ENCODE measurements around the gene SYT15. TPM values are rescaled to one million over a fixed set of nuclear protein-coding genes. Genes with fewer than 3 reads are reported as not detected.

SYT15 gene
- total RNA-seq, 2 experiments from 2014 or later: 1.1 to 1.4 TPM

DNA sequence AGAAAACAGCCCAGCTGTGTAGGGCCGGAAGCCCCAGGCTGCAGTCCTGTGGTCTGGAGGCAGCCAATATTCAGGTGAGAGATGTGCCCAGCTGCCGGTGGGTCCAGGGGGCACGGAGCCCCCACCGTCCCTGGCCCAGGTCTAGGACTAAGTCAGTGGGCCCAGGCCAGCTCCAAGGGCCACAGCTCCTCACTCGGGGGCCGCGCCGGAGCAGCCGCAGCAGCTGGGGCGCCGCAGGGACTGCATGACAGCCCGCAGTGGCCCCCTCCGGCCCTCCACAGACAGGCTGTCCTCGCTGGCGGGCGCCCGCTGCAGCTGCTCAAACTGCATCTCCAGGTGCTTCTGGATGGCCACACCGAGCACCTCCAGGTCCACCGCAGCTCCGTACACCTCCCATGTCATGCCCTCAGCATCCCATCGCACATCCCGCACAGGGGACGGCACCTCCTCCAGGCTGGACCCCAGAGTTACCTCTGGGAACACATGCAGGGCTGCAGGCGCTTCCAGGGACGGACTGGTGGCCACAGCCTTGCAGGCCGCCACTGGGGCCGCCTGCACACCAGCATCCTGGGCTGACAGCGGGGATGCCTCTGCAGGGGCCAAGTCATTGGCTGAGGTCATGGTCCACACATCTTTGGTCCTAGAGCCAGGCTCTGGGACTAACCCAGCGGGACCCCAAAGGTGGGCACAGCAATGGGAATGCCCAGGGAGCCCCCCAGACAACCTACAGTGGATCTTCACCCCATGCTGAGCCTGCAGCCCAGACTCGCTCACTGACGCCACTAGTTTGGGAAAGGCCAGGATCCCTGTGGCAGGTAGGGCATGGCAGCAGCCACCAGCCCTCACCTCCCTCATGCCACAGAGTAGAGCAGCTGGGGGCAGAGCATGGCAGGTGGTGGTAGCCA is 29.5 kb upstream of the SYT15 start:
- DNase-seq (no peak), ATAC-seq (ENCODE audit: low read depth) (no peak)
- Mint-ChIP-seq H3K36me3 (no peaks in the 10 kb centered on the region), H3K4me1 (no peaks in the 10 kb centered on the region), H3K27me3 (peaks cover 1% of the 10 kb centered on the region), H3K9me3 (no peaks in the 10 kb centered on the region), H3K27ac (no peak overlapping the region), H3K4me3 (no peak overlapping the region)
- POLR2A ChIA-PET: no interaction called here

- Mint-ChIP-seq H3K27ac (no peak overlapping the region), H3K36me3 (no peaks in the 10 kb centered on the region), H3K4me1 (no peaks in the 10 kb centered on the region), H3K9me3 (no peaks in the 10 kb centered on the region), H3K27me3 (no peaks in the 10 kb centered on the region), H3K4me3 (no peak overlapping the region)
- POLR2A ChIA-PET: no interaction called here
- DNase-seq (no peak), ATAC-seq (ENCODE audit: low read depth) (no peak)
These were observed 28.7 kb upstream of the SYT15 start for GRCh38 chr10:46550076-46550790.

GRCh38 chr10:46550795-46551700 is 27.9 kb upstream of the SYT15 start:
- Mint-ChIP-seq H3K4me1 (no peaks in the 10 kb centered on the region), H3K27me3 (no peaks in the 10 kb centered on the region)
- POLR2A ChIA-PET: no interaction called here

GRCh38 chr10:46551701-46552525 is 27.0 kb upstream of the SYT15 start:
- no peaks in the 10 kb centered on the region for H3K36me3 Mint-ChIP-seq
- DNase-seq (no peak), ATAC-seq (ENCODE audit: low read depth) (no peak)
- peaks cover under 1% of the 10 kb centered on the region for H3K4me1 Mint-ChIP-seq
- no peaks in the 10 kb centered on the region for H3K27me3 Mint-ChIP-seq
- H3K4me3 Mint-ChIP-seq: no peak overlapping the region
- H3K9me3 Mint-ChIP-seq: no peaks in the 10 kb centered on the region
- POLR2A ChIA-PET: no interaction called here
- no peak overlapping the region for H3K27ac Mint-ChIP-seq

More at GRCh38 chr10:46550795-46551700, 27.9 kb upstream of the SYT15 start:
- Mint-ChIP-seq H3K36me3 (no peaks in the 10 kb centered on the region), H3K9me3 (no peaks in the 10 kb centered on the region), H3K4me3 (no peak overlapping the region), H3K27ac (no peak overlapping the region)
- no peak for ATAC-seq (ENCODE audit: low read depth)
- DNase-seq: no peak

- ATAC-seq (ENCODE audit: low read depth): no peak
- DNase-seq: no peak
- Mint-ChIP-seq H3K27ac (no peak overlapping the region), H3K9me3 (no peaks in the 10 kb centered on the region), H3K4me3 (no peak overlapping the region), H3K4me1 (peaks cover 3% of the 10 kb centered on the region), H3K36me3 (no peaks in the 10 kb centered on the region), H3K27me3 (no peaks in the 10 kb centered on the region)
- POLR2A ChIA-PET: no interaction called here
These were observed 26.2 kb upstream of the SYT15 start for GRCh38 chr10:46552526-46553237.

DNA sequence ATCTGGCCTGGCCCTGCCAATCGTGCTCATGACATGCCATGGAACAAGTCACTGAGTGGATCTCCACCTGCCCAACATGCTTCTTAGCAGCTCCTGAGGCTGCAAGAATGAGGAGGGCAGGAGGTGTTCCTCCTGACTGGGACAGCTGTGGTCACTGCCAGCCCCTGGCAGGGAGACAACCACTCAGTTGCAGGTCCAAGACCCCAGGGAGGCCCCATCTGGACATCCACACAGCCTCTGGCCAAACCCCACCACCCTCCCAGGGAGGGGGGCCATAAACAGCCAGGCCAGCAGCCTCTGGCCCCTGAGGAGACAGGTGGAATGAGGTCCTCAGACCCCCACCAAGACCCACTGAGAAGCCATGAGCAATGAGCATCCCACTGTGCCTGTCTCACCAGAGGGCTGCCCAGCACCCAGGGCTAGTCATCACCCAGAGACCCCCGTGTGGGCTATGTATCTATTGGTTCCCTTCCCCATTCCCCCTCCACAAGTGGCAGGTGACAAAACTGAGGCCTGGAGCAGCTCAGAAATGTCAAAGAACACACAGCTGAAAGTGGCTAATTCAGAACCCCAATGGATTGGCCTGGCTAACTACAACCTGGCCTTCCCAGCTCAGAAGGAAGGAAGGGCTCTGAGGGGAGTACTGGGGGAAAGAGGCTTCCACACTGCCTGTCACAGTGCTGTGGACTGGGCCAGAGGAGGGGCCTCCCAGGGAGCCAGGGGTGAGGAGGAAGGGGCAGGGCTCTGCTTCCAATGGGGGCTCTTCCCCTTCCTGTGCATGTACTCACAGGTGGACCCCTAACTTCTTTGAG is 25.5 kb upstream of the SYT15 start:
- no peak for DNase-seq
- H3K4me1 Mint-ChIP-seq: peaks cover 3% of the 10 kb centered on the region
- no peaks in the 10 kb centered on the region for H3K36me3 Mint-ChIP-seq

GRCh38 chr10:46554166-46554781 is 24.7 kb upstream of the SYT15 start:
- Mint-ChIP-seq H3K36me3 (no peaks in the 10 kb centered on the region), H3K27ac (no peak overlapping the region), H3K4me3 (no peak overlapping the region), H3K4me1 (peaks cover 3% of the 10 kb centered on the region), H3K9me3 (no peaks in the 10 kb centered on the region), H3K27me3 (no peaks in the 10 kb centered on the region)
- no peak for DNase-seq
- no peak for ATAC-seq (ENCODE audit: low read depth)
- POLR2A ChIA-PET: no interaction called here

More for the DNA sequence above, 25.5 kb upstream of the SYT15 start:
- Mint-ChIP-seq H3K27me3 (no peaks in the 10 kb centered on the region), H3K9me3 (no peaks in the 10 kb centered on the region), H3K27ac (no peak overlapping the region), H3K4me3 (no peak overlapping the region)
- no peak for ATAC-seq (ENCODE audit: low read depth)
- POLR2A ChIA-PET: no interaction called here

- POLR2A ChIA-PET: no interaction called here
- Mint-ChIP-seq H3K9me3 (no peaks in the 10 kb centered on the region), H3K4me3 (no peak overlapping the region), H3K36me3 (no peaks in the 10 kb centered on the region), H3K27ac (no peak overlapping the region), H3K4me1 (peaks cover 3% of the 10 kb centered on the region), H3K27me3 (no peaks in the 10 kb centered on the region)
- DNase-seq: no peak
- no peak for ATAC-seq (ENCODE audit: low read depth)
These were observed 23.6 kb upstream of the SYT15 start for GRCh38 chr10:46555366-46555712.

DNA sequence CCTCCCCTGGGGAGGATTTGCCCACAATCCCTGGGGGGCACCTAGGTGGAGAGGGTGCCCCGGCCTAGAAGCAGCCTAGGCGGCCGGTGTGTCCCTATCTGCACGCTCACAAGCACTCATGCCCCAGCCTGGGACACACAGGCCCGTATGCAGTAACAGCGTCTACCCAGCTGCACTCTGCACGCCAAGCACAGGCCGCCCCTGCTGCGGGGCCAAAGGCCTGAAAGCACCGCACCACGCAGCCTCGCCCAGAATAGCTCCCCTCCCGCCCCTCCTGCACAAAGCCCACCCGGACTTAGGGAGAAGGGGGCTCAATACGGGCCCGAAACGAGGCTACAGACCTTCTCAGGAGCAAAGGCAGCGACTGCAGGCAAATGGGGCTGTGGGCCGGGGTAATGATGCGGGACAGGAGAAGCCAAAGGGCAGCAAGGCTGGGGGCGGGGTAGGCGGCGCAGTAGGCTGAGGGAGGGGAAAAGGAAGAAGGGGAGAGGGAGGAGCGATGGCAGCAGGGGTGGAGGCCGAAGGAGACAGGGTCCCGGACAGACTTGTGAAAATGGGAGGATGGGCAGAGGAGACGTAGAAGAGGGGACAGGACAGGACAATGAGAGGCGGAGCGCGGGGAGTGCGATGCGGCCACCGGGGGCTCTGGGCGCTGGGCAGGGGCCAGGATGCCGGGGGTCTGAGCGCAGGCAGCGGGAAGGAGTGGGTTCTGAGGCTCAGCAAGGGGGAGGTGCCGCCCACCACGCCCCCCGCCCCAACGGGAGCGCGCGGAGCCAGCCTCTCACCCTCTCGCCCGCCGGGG is 23.0 kb upstream of the SYT15 start:
- no peak for DNase-seq
- Mint-ChIP-seq H3K4me1 (peaks cover 3% of the 10 kb centered on the region), H3K27ac (no peak overlapping the region), H3K36me3 (no peaks in the 10 kb centered on the region), H3K9me3 (no peaks in the 10 kb centered on the region), H3K4me3 (no peak overlapping the region), H3K27me3 (no peaks in the 10 kb centered on the region)
- no peak for ATAC-seq (ENCODE audit: low read depth)
- POLR2A ChIA-PET: no interaction called here

DNA sequence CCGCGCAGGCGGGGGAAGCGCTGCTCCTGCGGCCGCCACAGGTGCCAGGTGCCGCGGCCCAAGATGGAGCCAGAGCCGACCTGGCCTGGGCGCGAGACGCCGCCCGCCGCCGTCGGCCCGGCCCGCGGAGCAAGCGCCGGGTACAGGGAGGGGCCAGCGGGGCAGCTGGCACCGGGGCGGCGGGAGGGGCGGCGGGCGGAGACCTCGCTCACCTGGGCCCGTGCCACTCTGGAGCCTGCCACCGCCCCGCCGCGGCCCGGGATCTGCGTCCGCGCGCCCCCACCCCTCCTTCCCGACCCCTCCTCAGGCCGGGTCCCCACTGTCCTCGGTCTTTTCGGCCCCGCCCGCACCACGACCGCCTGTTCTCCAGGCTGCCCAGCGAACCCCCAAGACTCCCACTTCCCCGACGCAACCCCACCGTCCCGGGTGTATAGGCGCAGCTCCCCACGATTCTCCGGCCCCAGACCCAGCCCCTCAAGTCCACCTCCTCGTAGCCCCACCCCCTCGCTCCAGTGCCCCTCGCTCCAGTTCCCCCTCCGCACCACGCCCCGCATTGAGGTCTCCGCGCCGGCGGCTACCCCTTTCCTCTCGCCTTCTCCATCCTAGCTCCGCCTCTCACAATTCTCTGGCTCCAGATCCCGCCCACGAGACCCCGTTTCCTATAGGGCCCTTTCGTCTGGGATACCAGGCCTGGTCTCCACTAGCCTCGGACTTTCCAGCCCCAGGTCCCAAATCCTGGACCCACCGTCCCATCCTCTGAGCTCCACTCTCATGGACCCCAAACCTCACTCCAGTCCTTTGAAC is 22.2 kb upstream of the SYT15 start, which contains the start of gene GPRIN2:
Gene GPRIN2, minus strand, starts transcription at position 144 of the 804 bp plus-strand sequence. CDS start 5,922 bp downstream, outside the sequence.
- ATAC-seq (ENCODE audit: low read depth): no peak
- Mint-ChIP-seq H3K36me3 (no peaks in the 10 kb centered on the region), H3K4me1 (peaks cover 3% of the 10 kb centered on the region)

More for the DNA sequence above, 22.2 kb upstream of the SYT15 start, which contains the start of gene GPRIN2:
- DNase-seq: no peak
- no peaks in the 10 kb centered on the region for H3K9me3 Mint-ChIP-seq
- POLR2A ChIA-PET: no interaction called here
- H3K27ac Mint-ChIP-seq: no peak within 1 kb of the TSS
- no peaks in the 10 kb centered on the region for H3K27me3 Mint-ChIP-seq
- peak within 1 kb of the TSS; percentile 61 for H3K4me3 Mint-ChIP-seq

All from activated naive CD8-positive, alpha-beta T cell treated with anti-CD3 and anti-CD28 coated beads, Interleukin-2, amount 10 ng/mL, durations not matched to agents 7 days and 5 days (primary cell).